Measurements from ENCODE around the gene GULP1. TPM values are rescaled to one million over a fixed set of nuclear protein-coding genes. Genes with fewer than 3 reads are reported as not detected.

Gene GULP1
- total and polyA plus RNA-seq, 7 experiments from 2014 or later = not detected

GRCh38 chr2:188345831-188346458, 54.3 kb downstream of the GULP1 start:
- ChIA-PET POLR2A (no interaction called here), CTCF (no interaction called here)
- Mint-ChIP-seq H3K36me3 (no peaks in the 10 kb centered on the region), H3K4me3 (no peak overlapping the region), H3K27ac (no peak overlapping the region), H3K4me1 (no peaks in the 10 kb centered on the region), H3K9me3 (peaks cover 0 to 5% (median 0%) of the 10 kb centered on the region in 11 donors), H3K27me3 (no peaks in the 10 kb centered on the region)
- ATAC-seq (no peak), DNase-seq (no peak)
- Histone ChIP-seq H3K27ac (ENCODE audit: low read depth, low read length) (no peak overlapping the region), H3K9me3 (ENCODE audit: control insufficient read depth in 2 of 3, low read length in 3 of 3) (no peaks in the 10 kb centered on the region), H3K27me3 (ENCODE audit: control insufficient read depth in 2 of 2, insufficient read depth in 2 of 2, low read length in 2 of 2) (no peaks in the 10 kb centered on the region), H3K4me3 (ENCODE audit: low read length) (no peak overlapping the region), H3K36me3 (ENCODE audit: control insufficient read depth in 2 of 3, insufficient read depth in 3 of 3, low read length in 3 of 3) (no peaks in the 10 kb centered on the region), H3K4me1 (ENCODE audit: control insufficient read depth in 2 of 2, insufficient read depth in 2 of 2, low read length in 2 of 2) (no peaks in the 10 kb centered on the region)
- intact Hi-C loops (cut with micrococcal nuclease) = no loop called here

GRCh38 chr2:188349019-188349418, 57.3 kb downstream of the GULP1 start:
- H3K36me3 ChIP-seq (ENCODE audit: control insufficient read depth in 2 of 3, insufficient read depth in 3 of 3, low read length in 3 of 3) = no peaks in the 10 kb centered on the region
- no peak for DNase-seq
- no peaks in the 10 kb centered on the region for H3K9me3 ChIP-seq (ENCODE audit: control insufficient read depth in 2 of 3, low read length in 3 of 3)
- H3K4me3 Mint-ChIP-seq = no peak overlapping the region
- no peaks in the 10 kb centered on the region for H3K27me3 ChIP-seq (ENCODE audit: control insufficient read depth in 2 of 2, insufficient read depth in 2 of 2, low read length in 2 of 2)
- no peaks in the 10 kb centered on the region for H3K4me1 Mint-ChIP-seq
- CTCF ChIA-PET = no interaction called here
- H3K27me3 Mint-ChIP-seq = no peaks in the 10 kb centered on the region
- no peak overlapping the region for H3K4me3 ChIP-seq (ENCODE audit: low read length)
- no peak for ATAC-seq
- no peaks in the 10 kb centered on the region for H3K4me1 ChIP-seq (ENCODE audit: control insufficient read depth in 2 of 2, insufficient read depth in 2 of 2, low read length in 2 of 2)
- no peaks in the 10 kb centered on the region for H3K36me3 Mint-ChIP-seq
- H3K27ac Mint-ChIP-seq = no peak overlapping the region
- H3K9me3 Mint-ChIP-seq = peaks cover 0 to 3% (median 0%) of the 10 kb centered on the region in 11 donors
- no peak overlapping the region for H3K27ac ChIP-seq (ENCODE audit: low read depth, low read length)
- intact Hi-C loops (cut with micrococcal nuclease) = no loop called here
- POLR2A ChIA-PET = no interaction called here

GRCh38 chr2:188353282-188353681, 61.6 kb downstream of the GULP1 start:
- Mint-ChIP-seq H3K4me1 (no peaks in the 10 kb centered on the region), H3K4me3 (no peak overlapping the region), H3K27me3 (no peaks in the 10 kb centered on the region), H3K9me3 (peaks cover 0 to 8% (median 2%) of the 10 kb centered on the region in 11 donors), H3K36me3 (no peaks in the 10 kb centered on the region), H3K27ac (no peak overlapping the region)
- intact Hi-C loops (cut with micrococcal nuclease) = no loop called here
- CTCF ChIA-PET = no interaction called here
- POLR2A ChIA-PET = no interaction called here
- DNase-seq = no peak
- ATAC-seq = no peak
- Histone ChIP-seq H3K9me3 (ENCODE audit: control insufficient read depth in 2 of 3, low read length in 3 of 3) (no peaks in the 10 kb centered on the region), H3K4me1 (ENCODE audit: control insufficient read depth in 2 of 2, insufficient read depth in 2 of 2, low read length in 2 of 2) (no peaks in the 10 kb centered on the region), H3K4me3 (ENCODE audit: low read length) (no peak overlapping the region), H3K27me3 (ENCODE audit: control insufficient read depth in 2 of 2, insufficient read depth in 2 of 2, low read length in 2 of 2) (no peaks in the 10 kb centered on the region), H3K36me3 (ENCODE audit: control insufficient read depth in 2 of 3, insufficient read depth in 3 of 3, low read length in 3 of 3) (no peaks in the 10 kb centered on the region), H3K27ac (ENCODE audit: low read depth, low read length) (no peak overlapping the region)

GRCh38 chr2:188360485-188361263, 69.0 kb downstream of the GULP1 start:
- Mint-ChIP-seq H3K27me3 (no peaks in the 10 kb centered on the region), H3K36me3 (no peaks in the 10 kb centered on the region), H3K4me1 (no peaks in the 10 kb centered on the region), H3K9me3 (peaks cover 0 to 5% (median 0%) of the 10 kb centered on the region in 11 donors), H3K4me3 (no peak overlapping the region), H3K27ac (no peak overlapping the region)
- Histone ChIP-seq H3K4me3 (ENCODE audit: low read length) (no peak overlapping the region), H3K36me3 (ENCODE audit: control insufficient read depth in 2 of 3, insufficient read depth in 3 of 3, low read length in 3 of 3) (no peaks in the 10 kb centered on the region), H3K9me3 (ENCODE audit: control insufficient read depth in 2 of 3, low read length in 3 of 3) (no peaks in the 10 kb centered on the region), H3K27me3 (ENCODE audit: control insufficient read depth in 2 of 2, insufficient read depth in 2 of 2, low read length in 2 of 2) (no peaks in the 10 kb centered on the region), H3K27ac (ENCODE audit: low read depth, low read length) (no peak overlapping the region), H3K4me1 (ENCODE audit: control insufficient read depth in 2 of 2, insufficient read depth in 2 of 2, low read length in 2 of 2) (no peaks in the 10 kb centered on the region)
- intact Hi-C loops (cut with micrococcal nuclease) = no loop called here
- no peak for ATAC-seq
- ChIA-PET POLR2A (no interaction called here), CTCF (no interaction called here)
- no peak for DNase-seq

GRCh38 chr2:188364033-188364630, 72.5 kb downstream of the GULP1 start:
- H3K9me3 ChIP-seq (ENCODE audit: control insufficient read depth in 2 of 3, low read length in 3 of 3) = no peaks in the 10 kb centered on the region
- H3K4me3 Mint-ChIP-seq = no peak overlapping the region
- H3K27me3 Mint-ChIP-seq = no peaks in the 10 kb centered on the region
- H3K27ac ChIP-seq (ENCODE audit: low read depth, low read length) = no peak overlapping the region
- H3K27me3 ChIP-seq (ENCODE audit: control insufficient read depth in 2 of 2, insufficient read depth in 2 of 2, low read length in 2 of 2) = no peaks in the 10 kb centered on the region
- POLR2A ChIA-PET = no interaction called here
- intact Hi-C loops (cut with micrococcal nuclease) = no loop called here
- no peak overlapping the region for H3K4me3 ChIP-seq (ENCODE audit: low read length)
- no peak for ATAC-seq
- DNase-seq = no peak
- no peak overlapping the region for H3K27ac Mint-ChIP-seq
- H3K4me1 Mint-ChIP-seq = no peaks in the 10 kb centered on the region
- H3K9me3 Mint-ChIP-seq = peaks cover 0 to 3% (median 0%) of the 10 kb centered on the region in 11 donors
- no peaks in the 10 kb centered on the region for H3K36me3 Mint-ChIP-seq
- no peaks in the 10 kb centered on the region for H3K4me1 ChIP-seq (ENCODE audit: control insufficient read depth in 2 of 2, insufficient read depth in 2 of 2, low read length in 2 of 2)
- no peaks in the 10 kb centered on the region for H3K36me3 ChIP-seq (ENCODE audit: control insufficient read depth in 2 of 3, insufficient read depth in 3 of 3, low read length in 3 of 3)
- CTCF ChIA-PET = no interaction called here

- POLR2A ChIA-PET = no interaction called here
Observed at GRCh38 chr2:188365058-188365641, 73.5 kb downstream of the GULP1 start.

More at GRCh38 chr2:188365058-188365641, 73.5 kb downstream of the GULP1 start:
- Histone ChIP-seq H3K27me3 (ENCODE audit: control insufficient read depth in 2 of 2, insufficient read depth in 2 of 2, low read length in 2 of 2) (no peaks in the 10 kb centered on the region), H3K27ac (ENCODE audit: low read depth, low read length) (no peak overlapping the region), H3K4me3 (ENCODE audit: low read length) (no peak overlapping the region), H3K36me3 (ENCODE audit: control insufficient read depth in 2 of 3, insufficient read depth in 3 of 3, low read length in 3 of 3) (no peaks in the 10 kb centered on the region), H3K9me3 (ENCODE audit: control insufficient read depth in 2 of 3, low read length in 3 of 3) (no peaks in the 10 kb centered on the region), H3K4me1 (ENCODE audit: control insufficient read depth in 2 of 2, insufficient read depth in 2 of 2, low read length in 2 of 2) (no peaks in the 10 kb centered on the region)
- H3K36me3 Mint-ChIP-seq = no peaks in the 10 kb centered on the region
- no peak for DNase-seq
- H3K9me3 Mint-ChIP-seq = peaks cover 0 to 3% (median 0%) of the 10 kb centered on the region in 11 donors
- no peaks in the 10 kb centered on the region for H3K27me3 Mint-ChIP-seq
- no peak for ATAC-seq
- CTCF ChIA-PET = no interaction called here
- intact Hi-C loops (cut with micrococcal nuclease) = no loop called here
- H3K4me1 Mint-ChIP-seq = no peaks in the 10 kb centered on the region
- H3K27ac Mint-ChIP-seq = no peak overlapping the region
- H3K4me3 Mint-ChIP-seq = no peak overlapping the region
